Rectal smooth muscle tissue (tissue), 1 donor: Measurements from ENCODE around the gene ARPC1A.
"Not testable (repeated sequence)": the region's sequence is repeated elsewhere in the genome, so short reads cannot be mapped to it uniquely, and the experiment has no call there.

ENCODE experiments used
- H3K27ac ChIP-seq: one replicate; pipeline ENCODE4 v1.7.0; 2013; ENCODE audit warnings: low read depth, low read length, inconsistent platforms
- H3K27me3 ChIP-seq: one replicate; pipeline ENCODE4 v1.7.0; 2013; ENCODE audit warnings: low read length; ENCODE audit not compliant: control insufficient read depth, insufficient read depth
- H3K36me3 ChIP-seq: one replicate; pipeline ENCODE4 v1.7.0; 2013; ENCODE audit warnings: low read length; ENCODE audit not compliant: control insufficient read depth, insufficient read depth
- H3K4me1 ChIP-seq: one replicate; pipeline ENCODE4 v1.7.0; 2013; ENCODE audit warnings: low read length; ENCODE audit not compliant: control insufficient read depth, insufficient read depth
- H3K4me3 ChIP-seq: one replicate; pipeline ENCODE4 v1.7.0; 2013; ENCODE audit warnings: low read length
- H3K9ac ChIP-seq: one replicate; pipeline ENCODE4 v1.7.0; 2013; ENCODE audit warnings: low read length

The ARPC1A gene

DNA sequence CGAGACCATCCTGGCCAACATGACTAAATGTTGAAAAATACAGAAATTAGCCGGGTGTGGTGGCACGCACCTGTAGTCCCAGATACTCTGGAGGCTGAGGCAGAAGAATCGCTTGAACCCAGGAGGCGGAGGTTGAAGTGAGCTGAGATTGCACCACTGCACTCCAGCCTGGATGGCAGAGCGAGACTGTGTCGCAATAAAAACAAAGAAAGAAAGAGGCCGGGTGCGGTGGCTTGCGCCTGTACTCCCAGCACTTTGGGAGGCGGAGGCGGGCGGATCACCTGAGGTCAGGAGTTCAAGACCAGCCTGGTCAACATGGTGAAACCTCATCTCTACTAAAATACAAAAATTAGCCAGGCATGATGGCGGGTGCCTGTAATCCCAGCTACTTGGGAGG lies 61.5 kb downstream of the ARPC1A start:
- not testable (repeated sequence) for H3K9ac ChIP-seq, H3K4me1 ChIP-seq, H3K27ac ChIP-seq, H3K27me3 ChIP-seq, H3K4me3 ChIP-seq
- peaks cover 21% of the 10 kb centered on the region for H3K36me3 ChIP-seq

DNA sequence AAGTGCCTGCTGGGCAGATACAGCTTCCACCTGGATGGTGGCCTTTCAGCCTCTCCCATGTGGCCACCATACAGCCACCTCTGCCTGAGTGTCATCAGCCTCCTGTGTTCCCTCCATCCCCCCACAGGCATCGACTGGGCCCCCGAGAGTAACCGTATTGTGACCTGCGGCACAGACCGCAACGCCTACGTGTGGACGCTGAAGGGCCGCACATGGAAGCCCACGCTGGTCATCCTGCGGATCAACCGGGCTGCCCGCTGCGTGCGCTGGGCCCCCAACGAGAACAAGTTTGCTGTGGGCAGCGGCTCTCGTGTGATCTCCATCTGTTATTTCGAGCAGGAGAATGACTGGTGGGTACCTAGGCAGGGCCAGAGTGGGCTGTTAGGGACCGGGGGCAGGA lies 62.2 kb downstream of the ARPC1A start:
- no peak overlapping the region for H3K9ac ChIP-seq
- peaks cover 21% of the 10 kb centered on the region for H3K36me3 ChIP-seq
- no peak overlapping the region for H3K27ac ChIP-seq
- no peaks in the 10 kb centered on the region for H3K27me3 ChIP-seq
- no peaks in the 10 kb centered on the region for H3K4me1 ChIP-seq
- no peak overlapping the region for H3K4me3 ChIP-seq

GRCh38 chr7:99389772-99390171 lies 64.1 kb downstream of the ARPC1A start:
- H3K4me3 ChIP-seq = no peak overlapping the region
- no peak overlapping the region for H3K27ac ChIP-seq
- no peaks in the 10 kb centered on the region for H3K27me3 ChIP-seq
- peaks cover 5% of the 10 kb centered on the region for H3K4me1 ChIP-seq
- no peak overlapping the region for H3K9ac ChIP-seq
- peaks cover 25% of the 10 kb centered on the region for H3K36me3 ChIP-seq

GRCh38 chr7:99390941-99391602 lies 65.4 kb downstream of the ARPC1A start:
- Histone ChIP-seq H3K4me3 (no peak overlapping the region), H3K4me1 (peaks cover 5% of the 10 kb centered on the region), H3K36me3 (peaks cover 32% of the 10 kb centered on the region), H3K27ac (no peak overlapping the region), H3K27me3 (no peaks in the 10 kb centered on the region), H3K9ac (no peak overlapping the region)

DNA sequence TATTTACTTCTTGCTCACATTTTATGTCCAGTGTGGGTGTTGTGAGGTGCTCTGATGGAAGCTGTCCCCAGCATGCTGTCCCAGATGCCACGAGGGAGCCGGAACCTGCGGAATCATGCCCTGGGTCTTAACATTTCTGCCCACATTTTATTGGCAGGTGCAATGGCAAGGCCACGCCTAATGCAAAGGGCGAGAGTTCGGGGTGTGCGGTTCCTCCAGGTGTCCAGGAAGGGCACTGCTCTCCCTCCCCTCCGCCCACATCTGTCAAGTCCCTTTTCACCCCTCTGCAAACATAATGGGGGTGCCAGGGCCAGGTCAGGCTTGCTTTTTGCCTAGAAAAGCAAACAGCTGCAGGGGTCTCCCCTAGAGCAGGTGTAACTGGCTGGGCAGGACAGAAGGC lies 66.3 kb downstream of the ARPC1A start:
- peaks cover 5% of the 10 kb centered on the region for H3K4me1 ChIP-seq
- H3K4me3 ChIP-seq = peak overlapping the region; percentile 81
- peaks cover 28% of the 10 kb centered on the region for H3K36me3 ChIP-seq
- no peak overlapping the region for H3K9ac ChIP-seq
- H3K27ac ChIP-seq = no peak overlapping the region
- H3K27me3 ChIP-seq = no peaks in the 10 kb centered on the region

DNA sequence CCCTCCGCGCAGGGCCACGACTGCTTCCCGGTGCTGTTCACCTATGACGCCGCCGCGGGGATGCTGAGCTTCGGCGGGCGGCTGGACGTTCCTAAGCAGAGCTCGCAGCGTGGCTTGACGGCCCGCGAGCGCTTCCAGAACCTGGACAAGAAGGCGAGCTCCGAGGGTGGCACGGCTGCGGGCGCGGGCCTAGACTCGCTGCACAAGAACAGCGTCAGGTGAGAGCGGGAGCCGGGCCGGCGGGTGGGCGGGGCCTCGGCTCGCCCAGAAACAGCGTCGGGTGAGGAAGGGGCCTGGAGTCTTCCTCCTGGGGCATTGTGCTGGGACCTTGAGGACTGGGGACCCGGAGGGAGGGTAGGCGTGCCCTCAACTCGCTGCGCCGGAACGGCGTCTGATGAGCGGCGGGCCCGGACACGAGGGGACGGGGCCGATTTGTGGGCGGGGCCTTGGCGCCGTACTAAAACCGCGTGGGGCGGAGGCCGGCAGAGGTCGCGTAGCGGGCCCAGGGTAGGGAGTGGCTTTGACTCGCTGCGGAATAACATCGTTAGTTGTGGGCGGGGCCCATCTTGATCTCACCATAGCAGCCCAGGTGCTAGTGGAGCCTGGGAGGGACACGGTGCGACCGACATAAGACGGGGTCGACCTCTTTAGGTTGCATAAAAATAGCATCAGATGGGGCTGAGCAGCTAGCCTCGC lies 67.1 kb downstream of the ARPC1A start:
- H3K27me3 ChIP-seq = no peaks in the 10 kb centered on the region
- H3K36me3 ChIP-seq = peaks cover 35% of the 10 kb centered on the region
- H3K4me1 ChIP-seq = peaks cover 5% of the 10 kb centered on the region
- peak overlapping the region; percentile 48 for H3K27ac ChIP-seq
- no peak overlapping the region for H3K9ac ChIP-seq
- peak overlapping the region; percentile 81 for H3K4me3 ChIP-seq

- Histone ChIP-seq H3K9ac (no peak overlapping the region), H3K36me3 (peaks cover 33% of the 10 kb centered on the region), H3K27ac (peak overlapping the region; percentile 48), H3K27me3 (no peaks in the 10 kb centered on the region), H3K4me3 (peak overlapping the region; percentile 81), H3K4me1 (peaks cover 5% of the 10 kb centered on the region)
Measured at GRCh38 chr7:99393355-99394187, 67.9 kb downstream of the ARPC1A start.

GRCh38 chr7:99394188-99394502 lies 68.4 kb downstream of the ARPC1A start:
- Histone ChIP-seq H3K27ac (no peak overlapping the region), H3K4me1 (peaks cover 5% of the 10 kb centered on the region), H3K36me3 (peaks cover 37% of the 10 kb centered on the region), H3K27me3 (no peaks in the 10 kb centered on the region), H3K4me3 (no peak overlapping the region), H3K9ac (no peak overlapping the region)

DNA sequence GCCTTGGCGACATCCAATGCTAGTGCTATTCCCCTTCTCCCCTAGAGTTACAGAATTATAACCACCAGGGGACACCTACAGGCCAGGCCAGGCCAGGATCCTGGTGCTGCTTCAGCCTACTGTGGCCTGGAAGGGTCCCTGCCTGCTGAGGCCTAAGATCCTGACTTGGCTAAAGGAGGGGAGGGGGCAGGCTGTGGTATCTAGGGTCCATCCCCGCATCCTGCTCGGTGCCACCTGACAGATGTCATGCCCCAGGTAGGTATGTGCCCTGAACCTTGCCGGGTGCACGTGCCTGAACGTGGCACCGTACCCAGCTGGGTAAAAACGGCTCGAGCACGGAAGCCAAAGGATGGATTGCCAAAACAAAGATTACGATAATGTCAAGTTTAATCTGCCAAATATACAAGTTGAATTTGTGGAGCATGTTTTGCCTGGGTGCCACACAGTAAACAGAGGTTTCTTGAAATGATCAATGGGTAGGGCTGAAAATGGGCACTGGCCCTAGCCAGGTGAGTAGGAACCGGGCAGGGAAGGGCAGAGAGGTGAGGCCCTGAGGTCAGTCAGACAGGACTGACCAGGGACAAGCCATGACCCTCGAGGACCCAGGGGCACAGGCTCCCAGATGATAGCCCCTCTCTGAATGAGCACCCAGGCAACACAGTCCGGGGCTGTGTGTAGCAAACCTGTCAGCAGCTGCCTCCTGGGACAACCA lies 70.1 kb downstream of the ARPC1A start:
- H3K27ac ChIP-seq = no peak overlapping the region
- peaks cover 45% of the 10 kb centered on the region for H3K36me3 ChIP-seq
- no peak overlapping the region for H3K4me3 ChIP-seq
- no peaks in the 10 kb centered on the region for H3K27me3 ChIP-seq
- peaks cover 5% of the 10 kb centered on the region for H3K4me1 ChIP-seq
- no peak overlapping the region for H3K9ac ChIP-seq

- Histone ChIP-seq H3K27ac (no peak overlapping the region), H3K36me3 (peaks cover 47% of the 10 kb centered on the region), H3K27me3 (no peaks in the 10 kb centered on the region), H3K9ac (no peak overlapping the region), H3K4me1 (peaks cover 5% of the 10 kb centered on the region), H3K4me3 (no peak overlapping the region)
Measured at GRCh38 chr7:99396418-99397296, 71.0 kb downstream of the ARPC1A start.

DNA sequence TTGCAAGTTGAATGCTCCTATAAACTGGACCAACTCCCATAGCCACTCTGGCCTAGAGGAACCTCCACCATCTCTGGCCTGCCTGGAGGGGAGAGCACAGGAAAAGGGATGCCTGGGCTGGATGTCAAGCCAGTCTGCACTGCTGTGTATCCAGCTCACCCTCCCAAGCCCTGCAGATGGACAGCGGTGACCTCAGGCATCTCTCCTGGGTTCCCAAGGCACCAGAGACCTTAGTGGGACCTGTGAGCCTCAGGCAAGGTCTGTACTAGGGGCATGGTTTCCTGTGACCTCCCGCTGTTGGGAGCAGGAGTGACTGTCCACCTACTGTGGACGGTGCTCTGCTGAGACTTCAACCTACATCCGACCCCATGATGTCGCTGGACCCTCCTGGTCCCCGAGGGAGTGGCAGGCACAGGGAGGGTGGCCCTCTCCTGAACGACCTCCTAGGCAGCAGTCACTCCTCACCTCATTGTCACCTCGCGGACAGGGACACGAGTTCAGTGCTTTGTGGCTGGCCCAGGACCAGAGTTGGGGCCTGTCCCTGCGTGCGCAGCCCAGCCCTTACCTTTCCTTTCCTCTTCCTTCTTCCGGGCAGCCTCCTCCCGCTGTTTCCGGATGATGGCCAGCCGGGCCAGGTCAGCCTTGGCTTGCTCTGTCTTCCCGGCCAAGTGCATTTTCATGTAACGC lies 71.7 kb downstream of the ARPC1A start:
- Histone ChIP-seq H3K4me1 (peaks cover 5% of the 10 kb centered on the region), H3K9ac (no peak overlapping the region), H3K4me3 (no peak overlapping the region), H3K27me3 (no peaks in the 10 kb centered on the region), H3K27ac (no peak overlapping the region), H3K36me3 (peaks cover 47% of the 10 kb centered on the region)
